HG02571 (cell line): Measurements from ENCODE around the gene TGM1.
"Not testable (repeated sequence)": the region's sequence is repeated elsewhere in the genome, so short reads cannot be mapped to it uniquely, and the experiment has no call there.

Experiments
- ATAC-seq: cut with Tn5 transposase; IDR thresholded peaks from one replicate; pipeline ENCODE4 v1.9.1; 2021; ENCODE audit warnings: mild to moderate bottlenecking, moderate library complexity; ENCODE audit not compliant: unreplicated experiment

The TGM1 gene

DNA sequence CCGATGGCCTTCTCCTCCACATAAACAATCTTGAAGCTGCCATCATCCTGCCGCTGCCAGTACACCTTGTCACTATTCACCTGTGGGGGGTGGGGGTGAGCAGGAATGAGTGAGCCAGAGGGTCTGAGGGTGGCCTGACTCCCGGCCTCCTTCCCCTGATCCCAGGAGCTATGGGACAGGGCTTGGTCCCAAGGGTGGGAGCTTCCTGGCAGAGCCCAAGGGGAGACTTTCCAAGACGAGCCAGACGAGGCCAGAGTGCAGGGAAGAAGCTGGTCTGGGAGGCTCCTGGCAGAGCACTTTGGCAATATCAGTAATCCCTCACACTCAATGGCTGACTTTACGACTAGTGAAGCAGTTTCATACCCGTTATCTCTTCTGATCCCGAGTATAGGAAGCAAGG, 7.5 kb downstream of the TGM1 start:
- ATAC-seq = no peak

DNA sequence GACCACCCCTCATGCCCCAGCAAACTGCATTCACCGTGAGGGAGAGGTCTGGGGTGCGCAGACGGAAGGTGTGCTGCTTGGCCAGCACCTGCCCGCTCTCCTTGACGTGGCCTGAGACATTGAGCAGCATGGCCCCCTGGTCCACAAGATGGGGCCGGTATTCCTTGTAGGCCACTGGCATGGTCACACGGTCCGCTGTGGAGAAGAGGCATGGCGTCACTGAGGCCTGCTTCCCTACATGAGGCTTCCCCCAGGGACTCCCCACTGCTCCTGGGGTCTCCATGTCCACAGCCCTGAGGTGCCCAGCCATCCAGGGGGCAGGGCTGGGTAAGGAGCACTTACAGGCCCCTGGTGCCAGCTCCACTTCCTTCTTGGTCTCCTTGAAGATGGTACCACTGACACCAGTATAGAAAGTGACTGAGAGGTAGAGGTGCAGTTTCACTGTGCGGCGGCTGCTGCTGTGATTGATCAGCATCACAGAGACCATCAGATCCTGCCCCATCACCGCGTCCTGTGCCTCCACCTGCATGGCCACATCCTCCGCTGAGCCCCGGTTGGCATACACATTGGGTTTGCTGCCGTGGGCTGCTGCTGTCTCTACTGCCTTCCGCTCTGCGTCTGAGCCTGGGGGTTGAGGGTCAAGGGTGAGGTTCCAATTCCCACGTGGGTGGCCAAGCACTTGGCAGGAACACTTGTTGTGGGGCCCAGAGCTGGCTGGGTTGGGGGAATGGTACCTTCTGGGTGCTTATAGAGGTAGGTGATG, 8.2 kb downstream of the TGM1 start:
- ATAC-seq = no peak

DNA sequence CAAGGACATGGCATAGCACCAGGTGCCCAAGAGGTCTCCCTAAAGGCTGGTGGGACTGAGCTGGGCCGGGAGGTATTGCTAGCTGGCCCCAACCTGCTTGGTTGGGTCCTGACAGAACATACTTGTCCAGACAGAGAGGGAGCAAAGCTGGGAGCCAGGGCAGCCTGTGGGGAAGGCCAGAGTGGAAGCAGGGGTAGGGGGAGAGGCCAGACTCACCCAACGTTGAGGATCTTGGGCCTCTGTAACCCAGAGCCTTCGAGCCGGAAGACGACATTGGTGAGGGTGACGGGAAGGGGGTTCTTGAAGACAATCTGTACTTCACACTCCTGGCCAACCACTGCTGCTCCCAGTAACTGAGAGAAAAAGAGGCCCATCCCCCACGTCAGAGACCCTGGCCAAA, 9.0 kb downstream of the TGM1 start:
- no peak for ATAC-seq

DNA sequence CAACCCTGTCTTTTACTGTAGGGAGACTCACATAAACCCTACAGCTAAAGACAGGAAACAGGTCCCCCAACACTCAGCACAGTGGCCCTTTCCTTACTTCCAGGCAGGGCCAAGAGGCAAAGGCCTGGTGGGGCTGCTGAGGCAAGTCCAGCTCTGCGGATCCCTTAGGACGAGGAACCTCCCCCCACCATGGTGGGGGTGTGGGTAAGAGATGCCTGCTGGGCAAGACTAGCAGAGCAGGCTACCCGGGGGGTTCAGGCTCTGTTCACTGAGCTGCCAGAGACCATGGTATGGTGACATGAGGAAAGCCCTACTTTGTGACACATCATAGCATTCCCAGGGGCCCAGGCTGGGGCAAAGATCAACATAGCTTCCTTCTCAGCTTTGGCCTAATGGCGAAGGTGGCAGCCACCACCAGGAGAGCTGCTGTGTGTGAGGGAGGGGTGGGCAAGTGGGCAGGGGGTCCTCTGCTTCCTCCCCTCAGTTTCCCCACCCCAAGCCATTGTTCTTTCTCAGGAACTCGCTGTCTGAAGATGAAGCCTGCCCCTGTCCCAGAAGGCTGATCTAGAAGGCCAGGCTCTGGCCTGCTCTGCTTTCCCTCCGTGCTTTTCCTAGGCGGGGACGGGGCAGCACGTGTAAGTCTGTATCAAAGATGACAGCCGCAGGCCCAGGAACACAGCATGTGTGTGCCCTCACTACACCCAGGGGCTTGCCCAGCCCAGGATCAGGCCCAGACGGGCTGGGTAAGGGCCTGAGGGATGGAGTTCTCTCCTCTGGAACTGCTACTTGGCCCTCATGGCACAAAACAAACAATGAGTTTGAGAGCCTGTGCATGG, 10.5 kb downstream of the TGM1 start:
- ATAC-seq = no peak

DNA sequence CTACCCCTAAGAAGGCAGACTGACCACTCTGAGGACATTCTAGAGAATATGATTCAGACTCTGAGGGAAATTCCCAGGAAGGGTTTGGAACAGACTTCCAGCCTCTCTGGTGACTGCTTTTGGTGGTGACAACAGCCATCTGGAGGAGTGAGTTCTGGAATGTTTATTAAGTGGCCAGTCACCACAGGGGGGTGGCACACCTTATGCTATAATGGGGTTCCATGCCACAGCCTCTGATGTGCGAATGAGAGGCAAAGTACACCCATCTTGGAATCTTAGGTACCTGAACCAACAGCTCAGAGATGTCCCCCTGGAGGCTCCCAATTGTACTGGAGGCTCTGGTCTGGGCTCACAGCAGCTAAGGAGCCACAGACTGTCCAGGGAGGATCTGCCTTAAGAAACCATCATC, 11.1 kb downstream of the TGM1 start:
- ATAC-seq = no peak

DNA sequence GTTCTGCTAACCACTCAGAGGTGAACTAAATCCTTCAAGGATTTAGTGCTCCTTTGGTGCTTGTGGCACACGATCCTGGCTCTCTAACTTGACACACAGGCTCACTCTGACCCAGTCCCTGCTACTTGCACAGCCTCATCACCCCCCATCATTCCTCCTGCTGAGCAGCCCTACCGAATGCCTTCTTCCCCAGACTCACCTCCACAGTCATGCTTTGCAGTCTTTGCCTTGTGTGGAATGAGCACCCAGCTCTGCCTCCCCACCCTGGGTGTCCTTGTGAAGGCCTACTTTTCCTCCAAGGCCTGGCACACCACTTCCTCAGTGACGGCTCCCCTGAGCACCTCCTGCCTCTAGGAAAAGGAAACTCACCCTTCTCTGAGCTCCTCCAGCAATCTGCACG, 12.6 kb downstream of the TGM1 start:
- ATAC-seq = no peak

DNA sequence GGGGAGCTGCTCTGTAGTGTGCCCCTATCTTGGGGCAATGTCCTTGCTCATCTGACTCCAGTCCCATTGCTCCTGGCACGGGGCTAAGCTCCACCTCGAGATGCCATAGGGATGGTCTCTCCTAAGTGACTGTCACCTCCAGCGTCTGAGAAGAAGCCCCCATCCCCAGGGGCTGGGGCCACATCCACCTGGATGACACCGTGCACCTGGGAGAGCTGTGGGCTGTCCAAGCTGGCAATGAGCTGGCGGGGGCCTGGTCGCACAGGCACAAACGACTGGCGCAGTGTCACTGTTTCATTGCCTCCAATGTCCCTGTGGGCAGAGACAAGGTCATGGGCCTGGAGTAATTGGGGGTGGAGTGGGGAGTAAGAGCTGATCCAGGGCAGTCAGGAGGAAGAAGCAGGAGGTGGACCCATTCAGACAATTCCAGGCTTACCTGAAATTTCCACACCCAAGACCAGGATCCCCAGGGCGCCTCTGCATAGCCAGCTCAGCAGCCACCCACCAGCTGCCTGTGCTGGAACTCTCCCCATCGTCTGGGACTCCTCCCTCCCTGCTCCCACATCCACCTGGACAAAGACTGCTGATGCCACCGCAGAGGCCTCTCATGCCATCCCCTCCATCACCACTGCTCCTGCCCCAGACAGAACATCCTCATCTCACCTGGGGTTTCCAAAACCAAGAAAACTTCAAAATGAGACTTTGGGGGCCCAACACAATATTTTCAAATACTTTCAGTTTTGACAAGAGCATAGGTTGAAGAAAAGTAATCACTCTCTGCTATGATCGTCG, 13.6 kb downstream of the TGM1 start:
- no peak for ATAC-seq

DNA sequence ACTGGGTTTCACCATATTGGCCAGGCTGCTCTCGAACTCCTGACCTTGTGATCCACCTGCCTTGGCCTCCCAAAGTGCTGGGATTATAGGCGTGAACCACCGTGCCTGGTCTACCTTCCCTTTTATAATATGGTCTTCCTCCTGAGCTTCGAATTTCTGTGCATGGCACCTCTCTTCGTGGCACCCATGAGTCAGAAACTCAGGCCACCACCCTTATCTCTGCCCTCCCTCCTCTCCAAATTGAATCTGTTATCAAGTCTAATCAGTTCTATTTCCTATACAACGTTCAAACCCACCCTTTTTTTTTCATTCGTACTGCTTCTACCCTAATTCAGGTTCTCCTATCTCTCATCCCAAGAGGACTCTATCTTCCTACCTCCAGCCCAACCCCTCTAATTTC, 15.6 kb downstream of the TGM1 start:
- ATAC-seq = no peak

DNA sequence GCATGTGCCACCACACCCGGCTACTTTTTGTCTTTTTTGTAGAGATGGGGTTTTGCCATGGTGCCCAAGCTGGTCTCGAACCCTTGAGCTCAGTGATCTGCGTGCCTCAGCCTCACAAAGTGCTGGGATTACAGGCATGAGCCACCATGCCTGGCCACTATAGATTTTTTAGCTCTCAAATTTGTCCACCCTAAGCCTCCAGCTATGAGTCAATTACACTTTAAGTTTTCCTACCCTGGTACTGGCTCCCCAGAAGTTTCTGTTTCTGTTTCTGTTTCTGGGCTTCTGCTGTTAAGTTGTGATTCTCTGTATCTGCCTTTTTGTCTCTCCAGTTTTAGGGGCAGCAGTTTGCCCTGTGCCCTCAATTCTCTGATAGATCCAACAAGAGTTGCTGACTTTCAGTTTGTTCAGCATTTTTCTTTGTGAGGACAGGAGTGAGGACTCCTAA, 16.2 kb downstream of the TGM1 start:
- no peak for ATAC-seq

DNA sequence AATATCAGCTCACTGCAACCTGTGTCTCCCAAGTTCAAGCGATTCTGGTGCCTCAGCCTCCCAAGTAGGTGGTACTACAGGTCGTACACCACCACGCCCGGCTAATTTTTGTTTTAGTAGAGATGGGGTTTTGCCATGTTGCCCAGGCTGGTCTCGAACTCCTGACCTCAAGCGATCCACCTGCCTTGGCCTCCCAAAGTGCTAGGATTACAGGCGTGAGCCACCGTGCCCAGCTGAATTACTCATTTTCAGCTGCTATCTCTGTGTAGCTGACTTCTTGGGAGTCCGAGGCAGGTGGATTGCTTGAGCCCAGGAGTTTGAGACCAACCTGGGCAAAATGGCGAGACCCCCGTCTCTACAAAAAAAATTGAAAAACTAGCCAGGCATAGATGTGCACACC, 17.6 kb downstream of the TGM1 start:
- not testable (repeated sequence) for ATAC-seq

DNA sequence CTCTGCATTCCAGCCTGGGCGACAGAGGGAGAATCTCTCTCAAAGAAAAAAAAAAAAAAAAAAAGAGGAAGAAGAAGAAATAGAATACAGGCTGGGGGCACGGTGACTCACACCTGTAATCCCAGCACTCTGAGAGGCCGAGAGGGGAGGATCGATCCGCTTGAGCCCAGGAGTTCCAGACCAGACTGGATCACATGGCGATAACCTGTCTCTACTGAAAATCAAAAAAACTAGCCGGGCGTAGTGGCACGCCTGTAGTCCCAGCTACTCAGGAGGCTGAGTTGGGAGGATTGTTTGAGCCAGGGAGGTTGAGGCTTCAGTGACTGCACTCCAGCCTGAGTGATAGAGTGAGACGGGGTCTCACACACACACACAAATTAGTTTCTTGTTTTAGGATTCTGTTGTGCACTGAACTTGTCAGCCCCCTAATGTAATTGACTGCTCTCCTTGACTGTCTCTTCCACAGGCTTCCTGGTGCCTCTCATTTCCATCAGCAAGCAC, 19.6 kb downstream of the TGM1 start:
- ATAC-seq = no peak

DNA sequence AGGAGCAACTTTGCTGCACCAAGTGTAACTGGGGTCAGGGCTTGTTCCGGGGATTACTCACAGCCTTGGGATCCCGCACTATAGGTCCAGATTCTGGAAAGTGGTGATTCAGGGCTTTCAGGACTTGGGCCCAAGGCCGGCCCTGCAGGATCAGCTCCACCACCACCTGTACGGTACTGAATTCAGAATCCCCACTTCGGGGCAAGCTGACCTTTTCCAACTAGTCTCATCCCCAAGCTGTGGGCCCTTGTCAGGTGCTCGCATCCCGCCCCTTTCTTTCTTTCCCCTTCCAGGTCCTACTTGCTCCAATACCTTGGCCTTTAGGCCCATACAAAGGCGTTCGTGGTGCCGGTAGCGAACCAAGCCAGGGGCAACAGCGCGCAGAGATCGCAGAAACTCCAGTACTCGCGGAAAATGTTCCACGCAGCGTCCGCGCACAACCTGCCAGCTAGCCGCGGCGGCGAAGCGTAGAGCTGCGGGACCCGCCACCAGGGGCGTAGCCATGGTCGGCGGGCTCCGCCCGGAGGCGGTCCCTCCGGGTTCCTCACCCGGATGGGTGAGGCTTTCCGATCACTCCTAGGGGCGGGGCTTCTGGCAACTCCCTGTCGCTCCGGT, 21.0 kb downstream of the TGM1 start:
- ATAC-seq = peak; percentile 69

DNA sequence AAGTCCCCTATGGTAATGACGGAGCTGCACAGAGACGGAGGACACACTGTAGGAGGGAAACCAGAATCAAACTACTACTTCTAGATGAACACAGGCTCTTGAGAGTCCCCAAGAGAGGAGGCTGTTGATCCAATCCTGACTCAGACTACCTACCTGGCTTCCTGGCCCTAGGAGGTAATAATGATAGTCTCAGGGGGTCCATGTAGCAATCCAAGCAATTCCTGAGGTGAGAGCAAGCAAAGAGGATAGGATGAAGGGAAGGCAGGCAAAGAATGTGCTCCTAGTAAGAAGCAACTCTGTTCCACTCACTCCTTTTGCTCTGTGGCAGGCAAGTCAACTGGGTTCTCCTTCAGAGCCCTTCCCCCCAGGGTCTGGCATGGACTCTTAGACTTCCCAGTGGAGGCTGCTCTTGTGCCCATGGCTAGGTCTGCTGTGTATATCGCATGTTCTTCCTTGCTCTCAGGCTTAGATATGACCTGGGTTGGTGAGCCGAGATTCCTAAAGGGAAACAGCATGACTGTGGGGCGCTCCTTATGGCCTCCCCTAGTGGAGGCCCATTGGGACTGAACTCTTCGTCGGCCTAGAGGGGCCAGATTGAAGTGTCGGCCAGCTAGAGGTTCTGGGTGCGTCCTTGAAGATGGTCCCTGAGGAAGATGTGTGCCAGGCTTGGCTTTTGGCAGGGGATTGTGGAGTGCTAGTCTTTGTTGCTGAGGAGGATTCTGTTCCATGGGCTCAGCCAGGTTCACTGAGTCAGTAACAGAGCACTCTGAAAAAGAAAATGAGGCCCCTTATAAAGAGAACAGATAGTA, 22.7 kb downstream of the TGM1 start:
- ATAC-seq = no peak

DNA sequence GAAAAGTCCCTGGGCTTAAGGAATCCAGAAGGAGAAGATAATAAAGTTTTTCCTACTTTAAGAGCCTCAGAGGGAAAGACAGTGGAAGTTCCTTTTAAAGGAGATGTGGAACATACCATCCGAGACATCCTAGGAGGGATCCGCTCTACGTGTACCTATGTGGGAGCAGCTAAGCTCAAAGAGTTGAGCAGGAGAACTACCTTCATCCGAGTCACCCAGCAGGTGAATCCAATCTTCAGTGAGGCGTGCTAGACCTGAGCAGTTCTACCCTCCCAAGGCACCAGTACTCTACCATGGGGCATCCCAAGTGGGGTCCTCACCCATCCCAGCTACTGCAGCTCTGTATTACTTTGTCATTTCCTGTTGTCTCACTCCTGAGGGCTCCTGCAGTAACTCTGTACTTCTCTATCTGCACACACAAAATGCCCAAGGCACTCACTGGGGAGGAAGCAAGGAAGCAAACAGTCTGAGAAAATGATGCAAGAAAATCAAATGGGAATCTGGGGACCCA, 24.4 kb downstream of the TGM1 start:
- ATAC-seq = no peak

DNA sequence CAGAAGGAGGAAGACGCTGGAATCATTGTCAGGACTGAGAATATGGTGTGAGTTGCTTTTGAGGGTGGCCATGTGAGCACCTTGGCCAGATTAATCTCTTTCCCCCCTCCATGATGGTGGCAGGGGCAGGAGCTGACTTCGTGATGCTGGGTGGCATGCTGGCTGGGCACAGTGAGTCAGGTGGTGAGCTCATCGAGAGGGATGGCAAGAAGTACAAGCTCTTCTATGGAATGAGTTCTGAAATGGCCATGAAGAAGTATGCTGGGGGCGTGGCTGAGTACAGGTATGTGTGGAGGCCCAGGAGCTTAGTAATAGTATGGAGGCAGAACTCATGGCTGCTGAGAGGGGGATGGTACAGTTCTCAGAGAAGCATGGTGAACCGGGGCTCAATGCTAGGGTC, 24.9 kb downstream of the TGM1 start:
- no peak for ATAC-seq

DNA sequence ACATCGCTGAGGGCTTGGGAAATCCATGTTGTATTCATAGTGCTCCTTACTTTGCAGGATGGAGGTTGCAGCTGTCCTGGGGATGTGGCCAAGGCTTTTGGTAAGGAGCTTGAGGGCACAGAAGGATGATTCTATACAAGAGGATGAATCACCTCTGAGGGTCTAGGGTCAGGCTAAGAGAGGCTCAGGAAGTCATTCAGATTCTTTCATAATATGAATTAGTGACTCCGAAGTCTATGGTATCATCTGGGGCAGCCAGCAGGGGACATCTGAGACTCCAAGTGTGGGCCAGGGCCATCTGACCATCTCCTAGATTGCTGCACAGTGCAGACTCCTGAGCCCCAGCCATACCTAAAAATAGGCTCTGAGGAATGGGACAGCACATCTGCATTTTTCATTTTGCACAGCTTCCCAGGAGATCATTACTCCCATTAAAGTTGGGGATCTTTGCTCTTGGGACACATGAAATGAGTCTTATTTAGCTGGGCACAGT, 25.5 kb downstream of the TGM1 start:
- ATAC-seq = no peak

DNA sequence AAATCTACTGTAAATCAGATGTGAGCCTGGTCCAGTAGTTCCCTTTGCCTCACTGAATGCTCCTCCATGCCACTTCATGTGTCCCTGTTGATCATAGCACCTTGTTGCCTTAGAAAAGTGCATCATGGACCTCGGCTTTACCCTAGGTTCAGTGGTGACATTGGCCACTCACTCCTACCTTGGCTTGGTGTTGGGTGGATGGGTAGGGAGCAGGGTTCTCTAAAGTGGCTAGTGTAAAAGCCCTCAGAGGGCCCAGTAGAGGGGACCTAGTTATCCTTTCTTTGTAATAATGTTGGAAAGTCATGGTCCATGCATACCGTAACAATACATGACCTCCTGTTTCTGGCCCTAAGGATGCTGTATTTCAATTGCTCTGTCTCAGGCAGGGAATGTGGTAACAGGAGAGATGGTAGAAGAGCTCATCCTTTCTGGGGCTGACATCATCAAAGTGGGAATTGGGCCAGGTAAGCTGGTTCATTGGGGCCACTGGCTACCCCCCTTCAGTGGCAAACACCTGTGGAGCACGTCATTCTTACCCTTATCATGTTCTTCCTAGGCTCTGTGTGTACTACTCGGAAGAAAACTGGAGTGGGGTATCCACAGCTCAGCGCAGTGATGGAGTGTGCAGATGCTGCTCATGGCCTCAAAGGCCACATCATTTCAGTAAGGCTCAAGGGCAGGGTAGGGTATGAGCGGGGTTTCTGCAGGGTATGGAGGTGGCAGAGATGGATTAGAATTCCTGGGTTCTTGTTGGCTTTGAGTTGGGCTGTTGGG, 26.1 kb downstream of the TGM1 start:
- no peak for ATAC-seq

DNA sequence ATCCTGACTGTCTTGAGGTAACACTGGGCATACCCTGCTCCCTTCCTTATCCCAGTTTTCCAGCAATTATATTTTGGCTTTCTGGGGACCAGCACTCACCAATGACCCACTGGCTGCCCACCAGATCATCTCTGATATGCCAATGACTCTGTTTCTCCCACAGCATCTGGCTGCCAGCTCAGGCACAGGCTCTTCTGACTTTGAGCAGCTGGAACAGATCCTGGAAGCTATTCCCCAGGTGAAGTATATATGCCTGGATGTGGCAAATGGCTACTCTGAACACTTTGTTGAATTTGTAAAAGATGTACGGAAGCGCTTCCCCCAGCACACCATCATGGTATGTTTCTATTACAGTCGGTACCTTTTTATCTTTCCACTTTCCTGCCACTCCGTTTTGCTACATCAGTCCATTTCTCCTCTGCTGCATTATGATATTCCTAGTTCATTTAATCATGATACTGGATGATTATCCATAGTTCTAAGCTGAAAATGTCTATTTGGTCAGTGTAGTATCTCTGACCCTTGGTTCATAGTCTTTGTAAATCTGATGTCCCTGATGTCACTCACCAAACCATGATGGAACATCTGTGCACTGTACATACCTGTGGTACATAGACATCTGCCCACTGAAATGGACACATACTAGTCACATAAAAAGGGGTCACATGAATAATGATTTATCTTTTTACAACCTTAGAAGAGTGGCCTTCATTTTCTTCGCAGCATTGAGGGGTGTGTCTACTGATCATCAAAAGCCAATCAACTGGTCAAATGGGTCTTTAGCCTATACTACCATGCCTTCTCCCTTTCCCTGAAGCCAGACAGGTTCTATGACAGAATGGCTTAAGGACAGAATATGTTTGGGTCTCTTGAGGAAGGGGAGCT, 26.9 kb downstream of the TGM1 start:
- ATAC-seq = no peak
